ENCODE measurements around the gene ARHGEF12.

ARHGEF12 gene

DNA sequence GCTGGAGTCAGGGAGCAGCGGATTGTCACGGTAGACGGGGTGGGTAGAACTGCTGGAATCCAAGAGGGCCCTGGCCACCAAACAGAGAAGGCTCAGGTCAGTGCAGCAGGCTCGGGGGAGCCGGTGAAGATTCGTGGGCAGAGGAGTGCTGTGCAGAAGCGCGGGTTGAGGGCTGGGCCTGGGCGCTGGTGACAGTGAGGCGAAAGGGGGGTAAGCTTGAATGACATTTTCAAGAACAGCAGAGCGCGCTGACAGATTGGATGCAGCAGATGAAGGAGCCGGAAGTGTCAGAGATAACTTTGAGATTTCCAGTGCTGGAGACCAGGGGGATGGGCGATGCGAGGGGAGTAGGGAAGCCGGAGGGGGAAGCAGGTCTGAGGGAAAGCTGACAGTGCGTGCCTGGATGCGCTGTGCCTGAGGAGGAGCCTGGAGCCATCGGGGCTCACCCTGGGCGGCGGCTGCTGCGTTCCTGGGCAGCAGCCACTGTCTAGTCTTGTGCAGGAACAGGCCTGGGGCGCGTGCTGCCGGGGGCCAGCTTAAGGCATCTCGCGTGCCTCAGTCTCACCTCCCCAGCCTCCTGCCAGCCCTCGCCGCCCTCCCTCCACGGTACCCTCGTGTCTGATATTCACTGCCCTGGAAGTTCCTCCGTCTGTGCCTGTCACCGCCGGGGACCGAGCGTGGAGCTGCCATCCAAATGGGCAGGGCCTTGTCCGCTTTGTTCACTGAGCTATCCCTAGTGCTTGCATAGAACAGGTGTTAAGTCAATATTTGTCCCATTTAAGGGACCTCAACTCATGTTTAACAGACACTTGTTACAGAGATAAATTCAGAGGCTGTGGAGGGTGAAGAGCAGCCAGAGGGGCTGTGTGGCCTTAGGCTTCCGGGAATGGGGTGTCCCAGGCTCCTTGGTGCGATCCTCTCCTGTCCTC, 180.5 kb downstream of the ARHGEF12 start:
- Histone ChIP-seq H2BK15ac (ENCODE audit: low read depth, poor library complexity, severe bottlenecking) (no peak overlapping the region), H4K91ac (ENCODE audit: low read length) (peak overlapping the region; percentile 60), H2BK5ac (ENCODE audit: low read depth, low read length, poor library complexity, severe bottlenecking) (no peak overlapping the region), H3K23ac (ENCODE audit: low read length in 2 of 2) (no peak overlapping the region), H3K4me2 (ENCODE audit: low read length, poor library complexity, severe bottlenecking) (no peak overlapping the region), H2AFZ (ENCODE audit: low read depth, low read length) (no peak overlapping the region), H3K4me1 (ENCODE audit: control insufficient read depth, insufficient read depth, low read depth, low read length) (peaks cover 20% of the 10 kb centered on the region), H3K4ac (ENCODE audit: low read depth in 1 of 2, low read length in 2 of 2) (peak overlapping the region; percentile 9 to 37), H2BK120ac (ENCODE audit: low read depth, low read length) (peak overlapping the region; percentile 51), H4K8ac (ENCODE audit: low read length) (peak overlapping the region; percentile 52), H3K9me3 (ENCODE audit: control insufficient read depth, low read length) (no peaks in the 10 kb centered on the region), H3K9ac (ENCODE audit: low read length) (no peak overlapping the region), H3K4me3 (ENCODE audit: insufficient read depth in 1 of 2, low read depth in 1 of 2, low read length in 2 of 2) (no peak overlapping the region), H2BK12ac (ENCODE audit: low read length in 2 of 2) (peak overlapping the region; percentile 6 to 88), H3K27me3 (ENCODE audit: control insufficient read depth in 1 of 2, insufficient read depth in 1 of 2, low read length in 2 of 2) (peaks cover 8 to 78% of the 10 kb centered on the region in 2 experiments), H3K36me3 (ENCODE audit: control insufficient read depth in 1 of 2, insufficient read depth in 2 of 2, low read depth in 1 of 2, low read length in 2 of 2) (no peaks in the 10 kb centered on the region), H3K79me1 (replicated peaks; ENCODE audit: low read length, poor library complexity, severe bottlenecking) (no peaks in the 10 kb centered on the region), H3K27ac (ENCODE audit: low read length, poor library complexity, severe bottlenecking) (no peak overlapping the region), H3K14ac (ENCODE audit: low read length in 2 of 2) (peak overlapping the region in 1 of 2 experiments; percentile 48), H3K18ac (ENCODE audit: low read depth in 1 of 2, low read length in 2 of 2) (peak overlapping the region; percentile 23 to 76), H2AK5ac (ENCODE audit: low read length, severe bottlenecking) (no peak overlapping the region)
- DNase-seq: no peak
- WGBS: 63% methylated on average over 38 of the region's 39 CpGs

DNA sequence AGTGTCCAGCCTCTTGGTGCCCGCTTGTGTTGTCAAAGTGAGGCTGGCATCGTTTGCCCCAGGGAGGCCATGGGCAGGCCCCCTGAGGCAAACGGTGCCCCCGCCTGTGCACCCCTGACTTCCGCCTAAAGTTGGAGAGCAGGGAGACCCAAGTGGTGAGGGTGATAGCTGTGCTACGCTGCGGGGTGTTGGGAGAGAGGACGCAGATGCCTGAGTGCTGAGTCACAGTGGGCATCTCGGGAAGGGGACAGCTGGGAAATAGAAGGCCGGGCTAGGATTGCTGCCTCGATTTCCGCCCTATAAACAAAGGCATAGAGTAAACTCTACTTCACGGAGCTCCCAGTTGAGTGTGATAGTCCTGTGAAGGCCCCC, 181.2 kb downstream of the ARHGEF12 start:
- no peak overlapping the region for H3K23ac ChIP-seq (ENCODE audit: low read length in 2 of 2)
- peaks cover 3 to 80% of the 10 kb centered on the region in 2 experiments for H3K27me3 ChIP-seq (ENCODE audit: control insufficient read depth in 1 of 2, insufficient read depth in 1 of 2, low read length in 2 of 2)
- peak; percentile 71 for DNase-seq
- peak overlapping the region; percentile 29 for H2BK120ac ChIP-seq (ENCODE audit: low read depth, low read length)
- H2BK15ac ChIP-seq (ENCODE audit: low read depth, poor library complexity, severe bottlenecking): no peak overlapping the region
- H3K79me1 ChIP-seq (replicated peaks; ENCODE audit: low read length, poor library complexity, severe bottlenecking): no peaks in the 10 kb centered on the region
- peak overlapping the region; percentile 4 to 6 for H2BK12ac ChIP-seq (ENCODE audit: low read length in 2 of 2)
- H3K9me3 ChIP-seq (ENCODE audit: control insufficient read depth, low read length): no peaks in the 10 kb centered on the region
- H3K27ac ChIP-seq (ENCODE audit: low read length, poor library complexity, severe bottlenecking): no peak overlapping the region
- H2BK5ac ChIP-seq (ENCODE audit: low read depth, low read length, poor library complexity, severe bottlenecking): no peak overlapping the region
- H3K4ac ChIP-seq (ENCODE audit: low read depth in 1 of 2, low read length in 2 of 2): no peak overlapping the region
- H4K8ac ChIP-seq (ENCODE audit: low read length): peak overlapping the region; percentile 64
- no peak overlapping the region for H3K4me3 ChIP-seq (ENCODE audit: insufficient read depth in 1 of 2, low read depth in 1 of 2, low read length in 2 of 2)
- H3K4me1 ChIP-seq (ENCODE audit: control insufficient read depth, insufficient read depth, low read depth, low read length): peaks cover 14% of the 10 kb centered on the region
- H3K4me2 ChIP-seq (ENCODE audit: low read length, poor library complexity, severe bottlenecking): no peak overlapping the region
- no peak overlapping the region for H2AK5ac ChIP-seq (ENCODE audit: low read length, severe bottlenecking)
- H3K14ac ChIP-seq (ENCODE audit: low read length in 2 of 2): peak overlapping the region in 1 of 2 experiments; percentile 45
- 26% methylated on average over 10 of the region's 13 CpGs for WGBS
- peak overlapping the region; percentile 21 for H4K91ac ChIP-seq (ENCODE audit: low read length)
- H3K18ac ChIP-seq (ENCODE audit: low read depth in 1 of 2, low read length in 2 of 2): peak overlapping the region; percentile 51 to 57
- no peak overlapping the region for H2AFZ ChIP-seq (ENCODE audit: low read depth, low read length)
- H3K9ac ChIP-seq (ENCODE audit: low read length): no peak overlapping the region
- no peaks in the 10 kb centered on the region for H3K36me3 ChIP-seq (ENCODE audit: control insufficient read depth in 1 of 2, insufficient read depth in 2 of 2, low read depth in 1 of 2, low read length in 2 of 2)

GRCh38 chr11:120517801-120518291, 181.6 kb downstream of the ARHGEF12 start:
- peak overlapping the region; percentile 29 for H2BK120ac ChIP-seq (ENCODE audit: low read depth, low read length)
- H3K4me2 ChIP-seq (ENCODE audit: low read length, poor library complexity, severe bottlenecking): no peak overlapping the region
- no peaks in the 10 kb centered on the region for H3K36me3 ChIP-seq (ENCODE audit: control insufficient read depth in 1 of 2, insufficient read depth in 2 of 2, low read depth in 1 of 2, low read length in 2 of 2)
- no peak overlapping the region for H3K9ac ChIP-seq (ENCODE audit: low read length)
- peak overlapping the region; percentile 67 for H4K91ac ChIP-seq (ENCODE audit: low read length)
- peak overlapping the region; percentile 31 for H2AK5ac ChIP-seq (ENCODE audit: low read length, severe bottlenecking)
- WGBS: 75% methylated on average over 7 of the region's 7 CpGs
- no peak for DNase-seq
- H4K8ac ChIP-seq (ENCODE audit: low read length): peak overlapping the region; percentile 64
- no peak overlapping the region for H2AFZ ChIP-seq (ENCODE audit: low read depth, low read length)
- no peak overlapping the region for H3K27ac ChIP-seq (ENCODE audit: low read length, poor library complexity, severe bottlenecking)
- no peaks in the 10 kb centered on the region for H3K9me3 ChIP-seq (ENCODE audit: control insufficient read depth, low read length)
- H3K27me3 ChIP-seq (ENCODE audit: control insufficient read depth in 1 of 2, insufficient read depth in 1 of 2, low read length in 2 of 2): peaks cover 0 to 81% of the 10 kb centered on the region in 2 experiments
- no peak overlapping the region for H3K23ac ChIP-seq (ENCODE audit: low read length in 2 of 2)
- peaks cover 14% of the 10 kb centered on the region for H3K4me1 ChIP-seq (ENCODE audit: control insufficient read depth, insufficient read depth, low read depth, low read length)
- peak overlapping the region; percentile 33 to 80 for H2BK12ac ChIP-seq (ENCODE audit: low read length in 2 of 2)
- H2BK5ac ChIP-seq (ENCODE audit: low read depth, low read length, poor library complexity, severe bottlenecking): no peak overlapping the region
- no peaks in the 10 kb centered on the region for H3K79me1 ChIP-seq (replicated peaks; ENCODE audit: low read length, poor library complexity, severe bottlenecking)
- H3K4me3 ChIP-seq (ENCODE audit: insufficient read depth in 1 of 2, low read depth in 1 of 2, low read length in 2 of 2): peak overlapping the region in 1 of 2 experiments; percentile 33
- H3K14ac ChIP-seq (ENCODE audit: low read length in 2 of 2): peak overlapping the region in 1 of 2 experiments; percentile 50
- H2BK15ac ChIP-seq (ENCODE audit: low read depth, poor library complexity, severe bottlenecking): no peak overlapping the region
- H3K4ac ChIP-seq (ENCODE audit: low read depth in 1 of 2, low read length in 2 of 2): no peak overlapping the region
- H3K18ac ChIP-seq (ENCODE audit: low read depth in 1 of 2, low read length in 2 of 2): peak overlapping the region; percentile 57 to 81

GRCh38 chr11:120518356-120518755, 182.1 kb downstream of the ARHGEF12 start:
- no peak overlapping the region for H3K4me2 ChIP-seq (ENCODE audit: low read length, poor library complexity, severe bottlenecking)
- 97% methylated on average over 7 of the region's 7 CpGs for WGBS
- H2BK15ac ChIP-seq (ENCODE audit: low read depth, poor library complexity, severe bottlenecking): no peak overlapping the region
- H3K9me3 ChIP-seq (ENCODE audit: control insufficient read depth, low read length): no peaks in the 10 kb centered on the region
- no peak overlapping the region for H3K23ac ChIP-seq (ENCODE audit: low read length in 2 of 2)
- H3K36me3 ChIP-seq (ENCODE audit: control insufficient read depth in 1 of 2, insufficient read depth in 2 of 2, low read depth in 1 of 2, low read length in 2 of 2): no peaks in the 10 kb centered on the region
- no peak overlapping the region for H3K4ac ChIP-seq (ENCODE audit: low read depth in 1 of 2, low read length in 2 of 2)
- H3K27ac ChIP-seq (ENCODE audit: low read length, poor library complexity, severe bottlenecking): no peak overlapping the region
- peaks cover 17% of the 10 kb centered on the region for H3K4me1 ChIP-seq (ENCODE audit: control insufficient read depth, insufficient read depth, low read depth, low read length)
- H2BK12ac ChIP-seq (ENCODE audit: low read length in 2 of 2): peak overlapping the region in 1 of 2 experiments; percentile 80
- H2BK5ac ChIP-seq (ENCODE audit: low read depth, low read length, poor library complexity, severe bottlenecking): no peak overlapping the region
- no peaks in the 10 kb centered on the region for H3K79me1 ChIP-seq (replicated peaks; ENCODE audit: low read length, poor library complexity, severe bottlenecking)
- peak overlapping the region in 1 of 2 experiments; percentile 81 for H3K18ac ChIP-seq (ENCODE audit: low read depth in 1 of 2, low read length in 2 of 2)
- no peak for DNase-seq
- H4K91ac ChIP-seq (ENCODE audit: low read length): peak overlapping the region; percentile 67
- H3K27me3 ChIP-seq (ENCODE audit: control insufficient read depth in 1 of 2, insufficient read depth in 1 of 2, low read length in 2 of 2): peaks cover 4 to 81% of the 10 kb centered on the region in 2 experiments
- H3K14ac ChIP-seq (ENCODE audit: low read length in 2 of 2): no peak overlapping the region
- H2AFZ ChIP-seq (ENCODE audit: low read depth, low read length): no peak overlapping the region
- no peak overlapping the region for H3K4me3 ChIP-seq (ENCODE audit: insufficient read depth in 1 of 2, low read depth in 1 of 2, low read length in 2 of 2)
- H3K9ac ChIP-seq (ENCODE audit: low read length): no peak overlapping the region
- peak overlapping the region; percentile 64 for H4K8ac ChIP-seq (ENCODE audit: low read length)
- H2BK120ac ChIP-seq (ENCODE audit: low read depth, low read length): no peak overlapping the region
- H2AK5ac ChIP-seq (ENCODE audit: low read length, severe bottlenecking): no peak overlapping the region

Measured in mesenchymal stem cell (in vitro differentiated cells and primary cell).